ENCODE data around the gene S100A4.

The S100A4 gene

GRCh38 chr1:153534226-153534924, 11.2 kb downstream of the S100A4 start:
- no peak for DNase-seq (ENCODE audit: low spot score)
- TF ChIP-seq CTCF (IDR thresholded peaks at IDR 0.05; ENCODE audit: extremely low read depth, missing control alignments), result no peak

- DNase-seq (ENCODE audit: low spot score), result no peak
- TF ChIP-seq CTCF (IDR thresholded peaks at IDR 0.05; ENCODE audit: extremely low read depth, missing control alignments), result no peak
Measured at GRCh38 chr1:153533689-153534201, 11.9 kb downstream of the S100A4 start.

- TF ChIP-seq CTCF (IDR thresholded peaks at IDR 0.05; ENCODE audit: extremely low read depth, missing control alignments), result peak; percentile 80
- peak; percentile 81 for DNase-seq (ENCODE audit: low spot score)
Measured at GRCh38 chr1:153532769-153533599, 12.6 kb downstream of the S100A4 start.

- no peak for TF ChIP-seq CTCF (IDR thresholded peaks at IDR 0.05; ENCODE audit: extremely low read depth, missing control alignments)
- no peak for DNase-seq (ENCODE audit: low spot score)
Measured at GRCh38 chr1:153532181-153532580, 13.4 kb downstream of the S100A4 start.

GRCh38 chr1:153531638-153532037, 14.0 kb downstream of the S100A4 start:
- TF ChIP-seq CTCF (IDR thresholded peaks at IDR 0.05; ENCODE audit: extremely low read depth, missing control alignments), result no peak
- DNase-seq (ENCODE audit: low spot score), result no peak

- DNase-seq (ENCODE audit: low spot score), result no peak
- TF ChIP-seq CTCF (IDR thresholded peaks at IDR 0.05; ENCODE audit: extremely low read depth, missing control alignments), result no peak
Measured at GRCh38 chr1:153527683-153528040, 17.9 kb downstream of the S100A4 start.

- no peak for DNase-seq (ENCODE audit: low spot score)
- no peak for TF ChIP-seq CTCF (IDR thresholded peaks at IDR 0.05; ENCODE audit: extremely low read depth, missing control alignments)
Measured at GRCh38 chr1:153527023-153527682, 18.5 kb downstream of the S100A4 start.

All from GM20000 (cell line).